ENCODE measurements around the gene CHMP1A.

The CHMP1A gene

DNA sequence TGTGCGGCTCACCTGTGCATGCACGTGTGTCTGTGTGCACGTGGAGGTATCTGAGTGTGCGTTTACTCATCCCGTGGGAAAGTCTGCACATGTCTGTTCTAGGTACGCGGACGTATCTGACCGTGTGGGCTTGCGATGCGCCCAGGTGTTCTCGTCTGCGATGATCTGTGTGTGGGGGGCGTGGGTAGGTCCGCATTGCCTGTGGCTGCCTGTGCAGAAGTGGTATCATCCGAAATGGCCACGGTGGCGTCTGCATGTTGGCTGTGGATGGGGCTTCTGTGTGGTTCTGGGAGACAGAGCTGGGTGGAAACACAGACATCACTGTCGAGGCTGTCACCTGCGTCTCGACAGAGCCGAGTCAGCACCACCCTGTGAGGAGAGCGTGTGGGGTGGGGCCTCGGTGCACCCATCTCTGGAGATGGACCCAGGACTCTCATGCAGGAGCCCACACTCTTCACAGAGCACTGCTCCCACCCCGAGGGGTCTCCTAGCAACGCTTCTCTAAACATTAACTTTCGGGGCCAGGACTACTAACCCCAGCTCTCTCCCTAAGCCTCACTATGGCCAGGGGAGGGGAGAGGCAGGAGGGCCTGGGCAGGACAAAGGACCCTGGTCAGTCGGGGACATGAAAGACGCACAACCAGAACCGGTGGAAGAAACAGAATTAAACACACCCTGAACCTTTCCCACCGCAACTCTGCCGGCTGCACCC is 35.7 kb downstream of the CHMP1A start:
- H3K27me3 ChIP-seq (ENCODE audit: control insufficient read depth in 1 of 2, insufficient read depth in 2 of 2, low read length in 2 of 2) = peaks cover 5 to 21% of the 10 kb centered on the region in 2 donors
- no peaks in the 10 kb centered on the region for H3K4me1 ChIP-seq (ENCODE audit: control insufficient read depth, insufficient read depth, low read length)
- H3K36me3 ChIP-seq (ENCODE audit: control insufficient read depth in 2 of 2, insufficient read depth in 2 of 2, low read length in 2 of 2) = no peaks in the 10 kb centered on the region
- H3K4me3 ChIP-seq (ENCODE audit: low read length in 2 of 2) = no peak overlapping the region
- H3K9me3 ChIP-seq (ENCODE audit: control insufficient read depth in 2 of 2, low read length in 2 of 2) = no peaks in the 10 kb centered on the region
- no peak overlapping the region for H3K9ac ChIP-seq (ENCODE audit: low read length in 2 of 2)
- H3K27ac ChIP-seq (ENCODE audit: low read length) = no peak overlapping the region

DNA sequence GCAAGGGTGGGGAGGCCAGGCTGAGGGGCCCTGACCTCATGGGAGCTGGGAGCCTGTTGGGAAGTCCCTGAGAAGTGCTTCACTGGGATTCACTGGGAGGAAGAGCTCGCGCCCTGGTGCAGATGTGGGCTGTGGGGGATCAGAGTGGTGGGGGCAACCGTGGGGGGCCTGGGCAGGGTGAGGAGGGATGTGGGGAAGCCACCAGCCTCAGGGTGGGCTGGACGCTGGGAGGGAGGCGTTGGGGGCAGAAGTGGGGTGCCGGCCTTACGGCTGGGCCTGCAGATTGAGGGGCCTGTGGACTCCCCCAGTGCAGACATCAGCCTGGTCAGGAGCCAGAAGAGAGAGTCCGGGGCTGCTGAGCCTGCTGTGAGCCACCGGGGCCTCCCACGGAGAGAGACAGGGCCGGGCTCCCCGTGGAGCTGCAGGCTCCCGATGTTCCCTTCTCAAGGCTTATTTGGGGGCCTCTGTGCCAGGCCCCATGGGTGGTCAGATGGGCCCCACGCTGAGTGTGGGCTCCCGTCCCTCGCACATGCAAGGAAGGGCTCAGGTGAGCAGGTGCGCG is 36.3 kb downstream of the CHMP1A start:
- no peaks in the 10 kb centered on the region for H3K4me1 ChIP-seq (ENCODE audit: control insufficient read depth, insufficient read depth, low read length)
- H3K9me3 ChIP-seq (ENCODE audit: control insufficient read depth in 2 of 2, low read length in 2 of 2) = no peaks in the 10 kb centered on the region
- H3K27me3 ChIP-seq (ENCODE audit: control insufficient read depth in 1 of 2, insufficient read depth in 2 of 2, low read length in 2 of 2) = peaks cover 5 to 21% of the 10 kb centered on the region in 2 donors

DNA sequence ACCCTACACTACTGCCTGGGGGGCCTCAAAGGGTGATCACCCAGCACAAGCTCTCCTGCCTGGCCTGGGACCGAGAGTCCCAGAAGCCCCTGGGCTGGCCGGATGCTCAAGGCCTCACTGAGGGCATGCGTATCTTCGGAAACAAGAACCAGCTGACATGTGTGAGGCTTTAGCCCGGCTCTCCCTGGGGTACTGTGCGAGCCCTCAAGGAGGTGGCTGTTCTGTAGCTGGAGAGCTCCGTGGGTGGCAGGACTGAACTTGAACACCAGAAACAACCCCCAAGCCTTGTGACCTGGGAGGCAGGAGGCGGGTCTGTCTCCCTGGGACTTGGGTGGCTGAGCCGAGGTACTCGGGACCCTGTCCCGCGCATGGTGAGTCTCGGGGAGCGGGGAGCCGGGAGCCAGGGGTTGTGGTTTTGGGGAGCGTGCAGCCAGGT is 37.1 kb downstream of the CHMP1A start:
- H3K9me3 ChIP-seq (ENCODE audit: control insufficient read depth in 2 of 2, low read length in 2 of 2) = no peaks in the 10 kb centered on the region
- no peaks in the 10 kb centered on the region for H3K36me3 ChIP-seq (ENCODE audit: control insufficient read depth in 2 of 2, insufficient read depth in 2 of 2, low read length in 2 of 2)
- no peaks in the 10 kb centered on the region for H3K4me1 ChIP-seq (ENCODE audit: control insufficient read depth, insufficient read depth, low read length)
- no peak overlapping the region for H3K9ac ChIP-seq (ENCODE audit: low read length in 2 of 2)
- no peak overlapping the region for H3K27ac ChIP-seq (ENCODE audit: low read length)
- H3K4me3 ChIP-seq (ENCODE audit: low read length in 2 of 2) = no peak overlapping the region
- H3K27me3 ChIP-seq (ENCODE audit: control insufficient read depth in 1 of 2, insufficient read depth in 2 of 2, low read length in 2 of 2) = peaks cover 6 to 21% of the 10 kb centered on the region in 2 donors

More for the DNA sequence above, 36.3 kb downstream of the CHMP1A start:
- Histone ChIP-seq H3K36me3 (ENCODE audit: control insufficient read depth in 2 of 2, insufficient read depth in 2 of 2, low read length in 2 of 2) (no peaks in the 10 kb centered on the region), H3K27ac (ENCODE audit: low read length) (no peak overlapping the region), H3K4me3 (ENCODE audit: low read length in 2 of 2) (no peak overlapping the region), H3K9ac (ENCODE audit: low read length in 2 of 2) (no peak overlapping the region)

- H3K27ac ChIP-seq (ENCODE audit: low read length) = no peak overlapping the region
- no peaks in the 10 kb centered on the region for H3K36me3 ChIP-seq (ENCODE audit: control insufficient read depth in 2 of 2, insufficient read depth in 2 of 2, low read length in 2 of 2)
- H3K9me3 ChIP-seq (ENCODE audit: control insufficient read depth in 2 of 2, low read length in 2 of 2) = no peaks in the 10 kb centered on the region
- no peak overlapping the region for H3K9ac ChIP-seq (ENCODE audit: low read length in 2 of 2)
- H3K4me3 ChIP-seq (ENCODE audit: low read length in 2 of 2) = no peak overlapping the region
- H3K4me1 ChIP-seq (ENCODE audit: control insufficient read depth, insufficient read depth, low read length) = no peaks in the 10 kb centered on the region
- peaks cover 9 to 24% of the 10 kb centered on the region in 2 donors for H3K27me3 ChIP-seq (ENCODE audit: control insufficient read depth in 1 of 2, insufficient read depth in 2 of 2, low read length in 2 of 2)
Measured at GRCh38 chr16:89619840-89620239, 37.7 kb downstream of the CHMP1A start.

DNA sequence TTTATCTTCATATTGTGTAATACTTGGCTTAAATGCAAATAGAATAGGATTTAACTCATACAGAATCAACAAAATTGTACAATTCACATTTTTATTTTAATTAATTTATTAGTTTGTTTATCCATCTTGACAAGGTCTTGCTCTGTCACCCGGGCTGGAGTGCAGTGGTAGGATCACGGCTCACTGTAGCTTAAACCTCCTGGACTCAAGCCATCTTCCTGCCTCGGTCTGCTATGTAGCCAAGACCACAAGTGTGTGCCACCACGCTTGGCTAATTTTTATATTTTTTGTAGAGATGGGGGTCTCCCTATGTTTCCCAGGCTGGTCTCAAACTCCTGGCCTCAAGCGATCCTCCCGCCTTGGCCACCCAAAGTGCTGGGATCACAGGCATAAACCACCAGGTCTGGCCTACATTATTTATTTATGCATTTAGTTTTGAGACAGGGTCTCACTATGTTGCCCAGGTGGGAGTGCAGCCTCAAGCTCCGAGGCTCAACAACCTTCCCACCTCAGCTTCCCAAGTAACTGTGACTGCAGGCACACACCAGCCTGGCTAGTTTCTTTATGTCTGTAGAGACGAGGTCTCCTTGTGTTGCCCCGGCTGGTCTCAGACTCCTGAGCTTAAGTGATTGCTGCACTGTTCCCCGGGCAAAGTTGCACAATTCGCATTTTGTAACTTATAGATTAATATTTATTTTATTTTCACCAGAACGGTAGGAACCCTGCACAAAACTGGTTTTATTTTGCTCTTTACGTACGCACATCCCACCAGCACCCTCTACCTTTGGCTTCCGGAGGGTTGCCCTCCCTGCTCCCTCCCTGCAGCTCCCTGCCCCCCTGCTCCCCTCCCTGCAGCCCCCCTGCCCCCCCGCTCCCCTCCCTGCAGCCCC is 39.2 kb downstream of the CHMP1A start:
- no peak overlapping the region for H3K9ac ChIP-seq (ENCODE audit: low read length in 2 of 2)
- no peak overlapping the region for H3K27ac ChIP-seq (ENCODE audit: low read length)
- peaks cover 13 to 28% of the 10 kb centered on the region in 2 donors for H3K27me3 ChIP-seq (ENCODE audit: control insufficient read depth in 1 of 2, insufficient read depth in 2 of 2, low read length in 2 of 2)
- H3K4me3 ChIP-seq (ENCODE audit: low read length in 2 of 2) = no peak overlapping the region
- H3K9me3 ChIP-seq (ENCODE audit: control insufficient read depth in 2 of 2, low read length in 2 of 2) = no peaks in the 10 kb centered on the region
- no peaks in the 10 kb centered on the region for H3K4me1 ChIP-seq (ENCODE audit: control insufficient read depth, insufficient read depth, low read length)
- no peaks in the 10 kb centered on the region for H3K36me3 ChIP-seq (ENCODE audit: control insufficient read depth in 2 of 2, insufficient read depth in 2 of 2, low read length in 2 of 2)

- Histone ChIP-seq H3K4me1 (ENCODE audit: control insufficient read depth, insufficient read depth, low read length) (no peaks in the 10 kb centered on the region), H3K27ac (ENCODE audit: low read length) (no peak overlapping the region), H3K9me3 (ENCODE audit: control insufficient read depth in 2 of 2, low read length in 2 of 2) (no peaks in the 10 kb centered on the region), H3K36me3 (ENCODE audit: control insufficient read depth in 2 of 2, insufficient read depth in 2 of 2, low read length in 2 of 2) (no peaks in the 10 kb centered on the region), H3K4me3 (ENCODE audit: low read length in 2 of 2) (no peak overlapping the region), H3K27me3 (ENCODE audit: control insufficient read depth in 1 of 2, insufficient read depth in 2 of 2, low read length in 2 of 2) (peaks cover 22 to 27% of the 10 kb centered on the region in 2 donors), H3K9ac (ENCODE audit: low read length in 2 of 2) (no peak overlapping the region)
Measured at GRCh38 chr16:89617036-89617435, 40.5 kb downstream of the CHMP1A start.

- H3K27me3 ChIP-seq (ENCODE audit: control insufficient read depth in 1 of 2, insufficient read depth in 2 of 2, low read length in 2 of 2) = peaks cover 20 to 25% of the 10 kb centered on the region in 2 donors
- no peak overlapping the region for H3K4me3 ChIP-seq (ENCODE audit: low read length in 2 of 2)
- H3K27ac ChIP-seq (ENCODE audit: low read length) = no peak overlapping the region
Measured at GRCh38 chr16:89616623-89617022, 40.9 kb downstream of the CHMP1A start.

GRCh38 chr16:89615596-89616090 is 41.9 kb downstream of the CHMP1A start:
- H3K9me3 ChIP-seq (ENCODE audit: control insufficient read depth in 2 of 2, low read length in 2 of 2) = no peaks in the 10 kb centered on the region
- no peaks in the 10 kb centered on the region for H3K4me1 ChIP-seq (ENCODE audit: control insufficient read depth, insufficient read depth, low read length)
- H3K27ac ChIP-seq (ENCODE audit: low read length) = no peak overlapping the region
- no peak overlapping the region for H3K4me3 ChIP-seq (ENCODE audit: low read length in 2 of 2)
- peaks cover 18 to 21% of the 10 kb centered on the region in 2 donors for H3K27me3 ChIP-seq (ENCODE audit: control insufficient read depth in 1 of 2, insufficient read depth in 2 of 2, low read length in 2 of 2)
- H3K36me3 ChIP-seq (ENCODE audit: control insufficient read depth in 2 of 2, insufficient read depth in 2 of 2, low read length in 2 of 2) = no peaks in the 10 kb centered on the region
- H3K9ac ChIP-seq (ENCODE audit: low read length in 2 of 2) = no peak overlapping the region

More at GRCh38 chr16:89616623-89617022, 40.9 kb downstream of the CHMP1A start:
- H3K9ac ChIP-seq (ENCODE audit: low read length in 2 of 2) = no peak overlapping the region
- H3K4me1 ChIP-seq (ENCODE audit: control insufficient read depth, insufficient read depth, low read length) = no peaks in the 10 kb centered on the region
- H3K9me3 ChIP-seq (ENCODE audit: control insufficient read depth in 2 of 2, low read length in 2 of 2) = no peaks in the 10 kb centered on the region
- H3K36me3 ChIP-seq (ENCODE audit: control insufficient read depth in 2 of 2, insufficient read depth in 2 of 2, low read length in 2 of 2) = no peaks in the 10 kb centered on the region

- H3K9me3 ChIP-seq (ENCODE audit: control insufficient read depth in 2 of 2, low read length in 2 of 2) = no peaks in the 10 kb centered on the region
- H3K4me1 ChIP-seq (ENCODE audit: control insufficient read depth, insufficient read depth, low read length) = no peaks in the 10 kb centered on the region
- no peak overlapping the region for H3K27ac ChIP-seq (ENCODE audit: low read length)
- H3K36me3 ChIP-seq (ENCODE audit: control insufficient read depth in 2 of 2, insufficient read depth in 2 of 2, low read length in 2 of 2) = no peaks in the 10 kb centered on the region
- no peak overlapping the region for H3K4me3 ChIP-seq (ENCODE audit: low read length in 2 of 2)
- H3K9ac ChIP-seq (ENCODE audit: low read length in 2 of 2) = no peak overlapping the region
- H3K27me3 ChIP-seq (ENCODE audit: control insufficient read depth in 1 of 2, insufficient read depth in 2 of 2, low read length in 2 of 2) = peaks cover 16 to 17% of the 10 kb centered on the region in 2 donors
Measured at GRCh38 chr16:89615176-89615575, 42.3 kb downstream of the CHMP1A start.

DNA sequence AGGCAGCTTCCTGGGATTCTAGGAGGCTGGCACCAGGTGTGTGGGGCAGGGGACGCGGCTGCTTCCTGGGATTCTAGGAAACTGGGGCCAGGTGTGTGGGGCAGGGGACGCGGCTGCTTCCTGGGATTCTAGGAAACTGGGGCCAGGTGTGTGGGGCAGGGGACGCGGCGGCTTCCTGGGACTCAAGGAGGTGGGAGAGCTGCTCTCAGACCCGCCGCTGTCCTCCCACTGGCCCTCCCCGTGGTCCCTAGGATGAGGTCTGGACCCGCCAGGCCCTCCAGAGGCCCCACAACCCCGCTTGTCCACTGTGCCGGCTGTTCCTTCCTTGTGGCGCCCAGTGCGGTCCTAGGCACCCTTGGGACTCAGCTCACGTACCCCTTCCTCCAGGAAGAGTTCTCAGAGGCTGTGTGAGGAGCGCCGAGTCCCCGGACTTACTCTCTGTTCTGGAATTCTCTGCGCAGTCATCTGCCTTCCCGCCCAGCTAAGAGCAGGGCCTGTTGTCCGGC is 43.5 kb downstream of the CHMP1A start:
- Histone ChIP-seq H3K4me1 (ENCODE audit: control insufficient read depth, insufficient read depth, low read length) (no peaks in the 10 kb centered on the region), H3K27me3 (ENCODE audit: control insufficient read depth in 1 of 2, insufficient read depth in 2 of 2, low read length in 2 of 2) (peaks cover 16 to 17% of the 10 kb centered on the region in 2 donors), H3K36me3 (ENCODE audit: control insufficient read depth in 2 of 2, insufficient read depth in 2 of 2, low read length in 2 of 2) (no peaks in the 10 kb centered on the region), H3K27ac (ENCODE audit: low read length) (no peak overlapping the region), H3K9me3 (ENCODE audit: control insufficient read depth in 2 of 2, low read length in 2 of 2) (no peaks in the 10 kb centered on the region), H3K4me3 (ENCODE audit: low read length in 2 of 2) (no peak overlapping the region), H3K9ac (ENCODE audit: low read length in 2 of 2) (no peak overlapping the region)

Measured in stomach smooth muscle (tissue), 2 donors.